Lung (tissue), 12 donors: ENCODE measurements around the gene NR3C1. TPM values are rescaled to one million over a fixed set of nuclear protein-coding genes. Genes with fewer than 3 reads are reported as not detected.

Source experiments
- ATAC-seq: fragments of 200-7000 bp; cut with Tn5 transposase; one replicate; pipeline ENCODE4 v1.9.1; 2020; ENCODE audit warnings: moderate number of reproducible peaks; ENCODE audit not compliant: insufficient read depth, low FRiP score
- DNase-seq, 3 donors: peaks; one replicate each; pipeline ENCODE4 v3.0.0-alpha.2; 2013 to 2017
- H3K27ac ChIP-seq, 2 donors: one replicate each; pipeline ENCODE4 v1.5.1; 2013; ENCODE audit warnings: mild to moderate bottlenecking in 2 of 2, moderate library complexity in 2 of 2, control low read depth in 1 of 2, inconsistent platforms in 1 of 2, low read depth in 1 of 2, low read length in 1 of 2
- H3K27me3 ChIP-seq, 3 donors: one replicate each; pipeline ENCODE4 v1.5.1; 2013; ENCODE audit warnings: low read length in 2 of 3; ENCODE audit not compliant: control insufficient read depth in 3 of 3, insufficient read depth in 3 of 3
- H3K36me3 ChIP-seq, 4 donors: one replicate each; pipeline ENCODE4 v1.5.1; 2013; ENCODE audit warnings: low read length in 4 of 4, mild to moderate bottlenecking in 1 of 4, moderate library complexity in 1 of 4; ENCODE audit not compliant: control insufficient read depth in 4 of 4, insufficient read depth in 4 of 4
- H3K4me1 ChIP-seq, 5 donors: one replicate each; pipeline ENCODE4 v1.5.1; 2013; ENCODE audit warnings: low read length in 5 of 5, mild to moderate bottlenecking in 2 of 5, moderate library complexity in 1 of 5; ENCODE audit not compliant: control insufficient read depth in 5 of 5, insufficient read depth in 5 of 5
- H3K4me3 ChIP-seq: one replicate; pipeline ENCODE4 v1.5.1; 2013; ENCODE audit warnings: mild to moderate bottlenecking, control low read depth, moderate library complexity
- H3K9ac ChIP-seq, 2 donors: one replicate each; pipeline ENCODE4 v1.5.1; 2013; ENCODE audit warnings: low read length in 2 of 2, control low read depth in 1 of 2; ENCODE audit not compliant: insufficient read depth in 1 of 2
- H3K9me3 ChIP-seq, 4 donors: one replicate each; pipeline ENCODE4 v1.5.1; 2013; ENCODE audit warnings: low read length in 3 of 4, mild to moderate bottlenecking in 1 of 4, moderate library complexity in 1 of 4; ENCODE audit not compliant: control insufficient read depth in 4 of 4, insufficient read depth in 3 of 4
- CTCF ChIP-seq: IDR thresholded peaks from 2 replicates; pipeline ENCODE4 v1.5.1; 2012; ENCODE audit warnings: mild to moderate bottlenecking; ENCODE audit errors: control extremely low read depth, extremely low read depth
- WGBS, 2 donors: extraction: QIAGEN DNeasy Blood & Tissue Kit; methylation state at CpG; one replicate each; pipeline ENCODE4 v1.1.7; 2013; 5-methylcytosine and 5-hydroxymethylcytosine counted together
- polyA plus RNA-seq, 2 donors: library from polyadenylated mRNA; stranded (reverse); fragments of 200-250 nt; gene quantifications; one replicate each; pipeline ENCODE4 v1.2.1, GENCODE V29; 2013
- total RNA-seq, 2 donors: library from RNA; depleted of rRNA in 1 of 2; stranded (reverse); fragments of >200 nt in 1 of 2; gene quantifications; one replicate each; pipeline ENCODE4 v1.2.1, GENCODE V29; 2014 to 2021
- donor health status: control.
- donor health status: control.
- donor health status: Bipolar disorder and iron deficiency.
- donor health status: healthy.
- donor health status: DM: yes; HTN: yes; CAD: no.

The NR3C1 gene
- total and polyA plus RNA-seq, 4 donors: 21.6 to 103 (median 48.2) TPM

GRCh38 chr5:143447983-143448382, 44.5 kb upstream of the NR3C1 start:
- no peak overlapping the region for H3K9ac ChIP-seq
- DNase-seq (no peak), ATAC-seq (no peak)
- H3K4me3 ChIP-seq: no peak overlapping the region
- 97 to 98% methylated on average over 1 of the region's 1 CpG for WGBS, 2 donors
- no peak for TF ChIP-seq CTCF
- H3K27me3 ChIP-seq: no peaks in the 10 kb centered on the region
- no peaks in the 10 kb centered on the region for H3K36me3 ChIP-seq
- peaks cover 0 to 2% (median 0%) of the 10 kb centered on the region in 5 donors for H3K4me1 ChIP-seq
- H3K9me3 ChIP-seq: no peaks in the 10 kb centered on the region
- H3K27ac ChIP-seq: no peak overlapping the region

- WGBS, 2 donors: 86% methylated on average over 1 of the region's 1 CpG
- H3K27ac ChIP-seq: no peak overlapping the region
- peaks cover 0 to 2% (median 0%) of the 10 kb centered on the region in 5 donors for H3K4me1 ChIP-seq
- no peak overlapping the region for H3K9ac ChIP-seq
- H3K27me3 ChIP-seq: no peaks in the 10 kb centered on the region
- TF ChIP-seq CTCF: no peak
- DNase-seq (no peak), ATAC-seq (no peak)
- H3K36me3 ChIP-seq: no peaks in the 10 kb centered on the region
- no peak overlapping the region for H3K4me3 ChIP-seq
- H3K9me3 ChIP-seq: no peaks in the 10 kb centered on the region
Measured at GRCh38 chr5:143446535-143447226, 43.2 kb upstream of the NR3C1 start.

DNA sequence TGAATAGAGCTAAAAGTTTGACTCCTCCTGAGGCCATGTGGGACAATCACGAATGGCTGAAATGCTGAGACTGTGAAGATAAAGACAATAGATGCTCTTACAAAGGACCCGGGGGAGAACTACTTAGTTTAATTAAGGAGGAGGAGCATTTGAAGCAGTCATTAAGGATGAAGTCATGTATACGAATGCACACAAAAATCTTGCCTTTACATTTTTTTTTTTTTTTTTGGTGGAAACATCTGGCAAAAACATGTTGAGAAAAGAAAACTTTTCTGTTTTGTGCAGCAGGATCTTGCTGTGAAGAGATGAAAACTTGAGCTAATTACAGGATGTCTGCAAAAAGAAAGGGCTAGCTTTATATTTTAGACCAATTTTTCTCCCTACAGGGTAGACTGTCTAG, 42.3 kb upstream of the NR3C1 start:
- Histone ChIP-seq H3K36me3 (no peaks in the 10 kb centered on the region), H3K4me1 (peaks cover 0 to 2% (median 0%) of the 10 kb centered on the region in 5 donors), H3K4me3 (no peak overlapping the region), H3K27me3 (no peaks in the 10 kb centered on the region), H3K9ac (no peak overlapping the region), H3K9me3 (no peaks in the 10 kb centered on the region), H3K27ac (no peak overlapping the region)
- 61 to 80% methylated on average over 3 of the region's 3 CpGs for WGBS, 2 donors
- DNase-seq: no peak
- TF ChIP-seq CTCF: no peak
- ATAC-seq: no peak

DNA sequence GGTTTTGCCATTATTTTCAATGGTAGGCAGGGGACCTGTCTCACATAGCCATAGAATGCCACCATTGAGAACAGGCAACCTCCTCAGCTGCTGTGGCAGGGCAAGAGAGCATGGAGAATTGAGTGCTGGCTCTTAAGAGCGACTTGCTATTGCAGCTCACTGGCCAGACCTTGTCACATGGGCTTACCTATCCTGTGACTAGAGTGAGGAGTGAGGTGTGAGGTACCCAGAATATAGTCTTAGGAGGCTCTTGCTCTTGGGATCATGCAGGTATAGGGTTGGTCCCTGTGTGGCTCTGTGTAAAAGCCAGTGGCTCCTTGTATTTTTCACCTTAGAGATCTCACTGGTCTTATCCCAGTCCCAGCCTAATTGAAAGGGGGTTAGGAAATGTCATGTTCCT, 39.8 kb upstream of the NR3C1 start:
- DNase-seq: no peak
- TF ChIP-seq CTCF: no peak
- Histone ChIP-seq H3K27me3 (no peaks in the 10 kb centered on the region), H3K9me3 (no peaks in the 10 kb centered on the region), H3K4me1 (peaks cover 0 to 2% (median 0%) of the 10 kb centered on the region in 5 donors), H3K4me3 (no peak overlapping the region), H3K36me3 (no peaks in the 10 kb centered on the region), H3K27ac (no peak overlapping the region), H3K9ac (no peak overlapping the region)
- ATAC-seq: no peak
- 98 to 100% methylated on average over 1 of the region's 1 CpG for WGBS, 2 donors
